DOHH2 (cell line): ENCODE results near the gene GJB2.

ENCODE experiments used
- H3F3A ChIP-seq: fragments of 200-600 bp; sonication (generic), shearing (Covaris generic); 2 replicates; pipeline ENCODE4 v1.6.0; 2016; ENCODE audit warnings: antibody characterized with exemption, mild to moderate bottlenecking; ENCODE audit not compliant: control insufficient read depth, insufficient read depth
- H3K27ac ChIP-seq: fragments of 200-600 bp; sonication (generic); 2 replicates; pipeline ENCODE4 v1.5.1; 2014; ENCODE audit warnings: low read depth, mild to moderate bottlenecking, low read length, moderate library complexity
- H3K27me3 ChIP-seq: fragments of 200-600 bp; sonication (generic); 2 replicates; pipeline ENCODE4 v1.6.1; 2014; ENCODE audit warnings: mild to moderate bottlenecking, low read length, mixed read lengths; ENCODE audit not compliant: control insufficient read depth
- H3K36me3 ChIP-seq: fragments of 200-600 bp; sonication (generic); 2 replicates; pipeline ENCODE4 v1.6.1; 2014; ENCODE audit warnings: mild to moderate bottlenecking, low read length, moderate library complexity, mixed read lengths; ENCODE audit not compliant: control insufficient read depth
- H3K4me1 ChIP-seq: fragments of 200-600 bp; sonication (generic); 2 replicates; pipeline ENCODE4 v1.6.1; 2014; ENCODE audit warnings: mild to moderate bottlenecking, low read length, mixed read lengths; ENCODE audit not compliant: control insufficient read depth
- H3K4me2 ChIP-seq: fragments of 200-600 bp; sonication (generic); 2 replicates; pipeline ENCODE4 v1.6.0; 2014; ENCODE audit warnings: mild to moderate bottlenecking, low read length, moderate library complexity
- H3K4me3 ChIP-seq: fragments of 200-600 bp; sonication (generic); 2 replicates; pipeline ENCODE4 v1.5.1; 2014; ENCODE audit warnings: mild to moderate bottlenecking, low read length, mixed read lengths
- H3K79me2 ChIP-seq: fragments of 200-600 bp; sonication (generic); 2 replicates; pipeline ENCODE4 v1.6.1; 2014; ENCODE audit warnings: mild to moderate bottlenecking, low read length, mixed read lengths; ENCODE audit not compliant: control insufficient read depth
- H3K9me2 ChIP-seq: fragments of 200-600 bp; sonication (generic); replicated peaks from 2 replicates; pipeline ENCODE4 v1.6.1; 2014; ENCODE audit warnings: mild to moderate bottlenecking, low read length, mixed read lengths; ENCODE audit not compliant: control insufficient read depth
- H3K9me3 ChIP-seq: fragments of 200-600 bp; sonication (generic); 2 replicates; pipeline ENCODE4 v1.6.1; 2014; ENCODE audit warnings: antibody characterized with exemption, low read length, mixed read lengths; ENCODE audit not compliant: control insufficient read depth, insufficient read depth
- H4K20me1 ChIP-seq: fragments of 200-600 bp; sonication (generic); 2 replicates; pipeline ENCODE4 v1.6.0; 2014; ENCODE audit warnings: low read depth, mild to moderate bottlenecking, antibody characterized with exemption, low read length, moderate library complexity; ENCODE audit not compliant: control insufficient read depth, insufficient read depth
- EZH2phosphoT487 ChIP-seq: fragments of 200-600 bp; sonication (generic); IDR thresholded peaks from 2 replicates; pipeline ENCODE4 v1.6.1; 2017; ENCODE audit warnings: borderline replicate concordance, mild to moderate bottlenecking, antibody characterized with exemption, low read length, moderate library complexity, mixed read lengths
- TF ChIP-seq, protein P1 (sequence below): fragments of 200-600 bp; sonication (generic); IDR thresholded peaks from one replicate; pipeline ENCODE4 v1.5.1; 2014; ENCODE audit warnings: antibody characterized with exemption, mild to moderate bottlenecking, low read depth, low read length; ENCODE audit not compliant: poor library complexity, severe bottlenecking

GJB2 gene

DNA sequence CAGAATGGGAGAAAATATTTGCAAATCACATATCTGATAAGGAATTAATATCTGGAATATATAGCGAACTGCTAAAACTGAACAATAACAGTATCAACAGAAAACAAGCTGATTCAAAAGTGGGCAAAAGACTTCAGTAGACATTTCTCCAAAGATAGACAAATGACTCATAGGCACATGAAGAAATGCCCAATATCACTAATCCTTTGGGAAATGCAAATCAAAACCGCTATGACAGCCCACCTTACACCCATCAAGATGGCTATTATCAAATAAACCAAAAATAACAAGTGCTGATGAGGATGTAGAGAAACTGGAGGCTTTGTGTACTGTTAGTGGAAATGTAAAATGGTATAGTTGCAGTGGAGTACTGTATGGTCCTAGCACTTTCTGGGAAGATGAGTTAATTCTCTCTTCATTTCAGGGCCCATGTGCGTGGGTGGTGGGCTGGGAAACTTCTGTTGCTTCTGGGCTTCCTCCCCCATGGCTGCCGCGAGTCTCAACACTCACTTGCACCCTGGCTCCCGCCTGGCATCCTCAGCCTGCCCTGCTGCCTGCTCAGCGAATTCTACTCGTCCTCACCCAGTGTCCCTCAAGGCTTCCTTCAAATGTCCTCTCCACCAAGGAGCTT is 19.5 kb downstream of the GJB2 start:
- H3K4me2 ChIP-seq, result no peak overlapping the region
- H3K4me3 ChIP-seq, result no peak overlapping the region
- no peak overlapping the region for H3K27ac ChIP-seq
- peaks cover 32% of the 10 kb centered on the region for H3K27me3 ChIP-seq
- no peaks in the 10 kb centered on the region for H3K79me2 ChIP-seq
- H3K9me2 ChIP-seq, result no peaks in the 10 kb centered on the region
- H3K36me3 ChIP-seq, result no peaks in the 10 kb centered on the region
- no peaks in the 10 kb centered on the region for H3K9me3 ChIP-seq
- H3K4me1 ChIP-seq, result peaks cover 7% of the 10 kb centered on the region; the same call in 1 of the 2 replicates
- H4K20me1 ChIP-seq, result no peaks in the 10 kb centered on the region
- TF ChIP-seq, protein P1, sequence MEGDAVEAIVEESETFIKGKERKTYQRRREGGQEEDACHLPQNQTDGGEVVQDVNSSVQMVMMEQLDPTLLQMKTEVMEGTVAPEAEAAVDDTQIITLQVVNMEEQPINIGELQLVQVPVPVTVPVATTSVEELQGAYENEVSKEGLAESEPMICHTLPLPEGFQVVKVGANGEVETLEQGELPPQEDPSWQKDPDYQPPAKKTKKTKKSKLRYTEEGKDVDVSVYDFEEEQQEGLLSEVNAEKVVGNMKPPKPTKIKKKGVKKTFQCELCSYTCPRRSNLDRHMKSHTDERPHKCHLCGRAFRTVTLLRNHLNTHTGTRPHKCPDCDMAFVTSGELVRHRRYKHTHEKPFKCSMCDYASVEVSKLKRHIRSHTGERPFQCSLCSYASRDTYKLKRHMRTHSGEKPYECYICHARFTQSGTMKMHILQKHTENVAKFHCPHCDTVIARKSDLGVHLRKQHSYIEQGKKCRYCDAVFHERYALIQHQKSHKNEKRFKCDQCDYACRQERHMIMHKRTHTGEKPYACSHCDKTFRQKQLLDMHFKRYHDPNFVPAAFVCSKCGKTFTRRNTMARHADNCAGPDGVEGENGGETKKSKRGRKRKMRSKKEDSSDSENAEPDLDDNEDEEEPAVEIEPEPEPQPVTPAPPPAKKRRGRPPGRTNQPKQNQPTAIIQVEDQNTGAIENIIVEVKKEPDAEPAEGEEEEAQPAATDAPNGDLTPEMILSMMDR, result no peak
- no peak for TF ChIP-seq EZH2phosphoT487
- no peaks in the 10 kb centered on the region for H3F3A ChIP-seq

DNA sequence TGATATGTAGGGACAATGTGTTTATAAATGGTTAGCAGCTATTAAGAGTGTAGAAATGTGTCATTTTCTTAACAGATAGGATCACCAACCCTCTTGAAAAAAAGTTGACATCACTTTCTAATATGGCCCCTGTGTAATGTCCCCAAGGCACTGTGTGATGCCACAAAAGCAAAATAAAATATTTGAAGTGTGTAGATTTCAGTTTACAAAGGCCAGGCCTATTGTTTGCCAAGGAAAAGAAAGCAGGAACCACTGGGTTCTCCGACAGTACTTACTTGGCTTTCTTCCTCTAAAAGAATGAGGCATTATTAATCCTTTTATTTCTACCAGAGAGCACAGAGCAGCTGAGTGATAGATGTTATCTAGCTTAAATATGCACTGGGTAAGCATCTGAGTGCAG is 21.4 kb downstream of the GJB2 start:
- no peaks in the 10 kb centered on the region for H3K9me3 ChIP-seq
- no peak overlapping the region for H3K4me3 ChIP-seq
- no peaks in the 10 kb centered on the region for H3K79me2 ChIP-seq
- no peaks in the 10 kb centered on the region for H3K36me3 ChIP-seq
- H3K4me1 ChIP-seq, result peaks cover 7% of the 10 kb centered on the region; the same call in 1 of the 2 replicates
- H3F3A ChIP-seq, result no peaks in the 10 kb centered on the region
- no peaks in the 10 kb centered on the region for H4K20me1 ChIP-seq
- no peak overlapping the region for H3K27ac ChIP-seq
- no peak overlapping the region for H3K4me2 ChIP-seq
- peaks cover 32% of the 10 kb centered on the region for H3K27me3 ChIP-seq
- no peaks in the 10 kb centered on the region for H3K9me2 ChIP-seq
- TF ChIP-seq, protein P1, result no peak
- TF ChIP-seq EZH2phosphoT487, result no peak

DNA sequence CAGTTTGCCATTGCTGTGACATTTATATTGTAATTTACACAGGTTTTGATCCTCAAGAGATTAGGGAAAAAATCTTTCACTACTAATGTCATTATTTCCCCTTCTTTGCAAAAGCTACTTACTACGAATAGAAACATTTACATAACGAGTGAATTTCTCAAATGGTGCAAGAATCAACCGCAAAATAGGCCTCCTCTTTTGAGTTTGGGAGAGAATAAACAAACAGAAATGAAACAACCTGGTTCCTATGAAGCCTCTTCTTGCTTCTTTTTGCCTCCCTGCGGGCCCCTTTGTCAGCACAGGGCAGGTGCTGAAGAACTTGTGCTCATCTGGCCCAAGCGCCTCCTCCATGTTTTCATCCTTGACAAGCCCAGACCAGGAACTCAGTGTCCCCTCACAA is 21.8 kb downstream of the GJB2 start:
- Histone ChIP-seq H3F3A (no peaks in the 10 kb centered on the region), H3K27me3 (peaks cover 28% of the 10 kb centered on the region), H3K4me1 (peaks cover 7% of the 10 kb centered on the region; the same call in 1 of the 2 replicates)

More for the DNA sequence above, 21.8 kb downstream of the GJB2 start:
- TF ChIP-seq EZH2phosphoT487, result no peak
- TF ChIP-seq, protein P1, result no peak
- Histone ChIP-seq H3K9me3 (no peaks in the 10 kb centered on the region), H3K79me2 (no peaks in the 10 kb centered on the region), H3K27ac (no peak overlapping the region), H3K4me3 (no peak overlapping the region), H3K9me2 (no peaks in the 10 kb centered on the region), H3K4me2 (no peak overlapping the region), H4K20me1 (no peaks in the 10 kb centered on the region), H3K36me3 (no peaks in the 10 kb centered on the region)
